Stimulated activated naive CD8-positive, alpha-beta T cell treated with anti-CD3 and anti-CD28 coated beads, Interleukin-15, Interleukin-2, amounts not matched to agents 100 ng/mL and 50 ng/mL, for 24 hours (primary cell): ENCODE data around the gene ITSN1.
"Not testable (repeated sequence)": the region's sequence is repeated elsewhere in the genome, so short reads cannot be mapped to it uniquely, and the experiment has no call there.

Source experiments
- H3K27ac Mint-ChIP-seq: one replicate; pipeline ENCODE4 v1.8.0; 2021; ENCODE audit warnings: mild to moderate bottlenecking, mixed read lengths
- H3K27me3 Mint-ChIP-seq: one replicate; pipeline ENCODE4 v1.8.0; 2021; ENCODE audit warnings: mixed read lengths
- H3K36me3 Mint-ChIP-seq: one replicate; pipeline ENCODE4 v1.8.0; 2021; ENCODE audit warnings: low read depth, mixed read lengths
- H3K4me1 Mint-ChIP-seq: one replicate; pipeline ENCODE4 v1.8.0; 2021; ENCODE audit warnings: low read depth, mixed read lengths
- H3K4me3 Mint-ChIP-seq: one replicate; pipeline ENCODE4 v1.8.0; 2021; ENCODE audit warnings: mild to moderate bottlenecking, mixed read lengths
- H3K9me3 Mint-ChIP-seq: one replicate; pipeline ENCODE4 v1.8.0; 2021; ENCODE audit warnings: mixed read lengths

The ITSN1 gene

GRCh38 chr21:33642027-33642895, at the start of gene ITSN1:
TSS of gene ITSN1 (plus strand) at chr21:33642501. CDS start at chr21:33718829, 76,328 bp downstream.
- peak within 1 kb of the TSS; percentile 99 for H3K27ac Mint-ChIP-seq
- peaks cover 4% of the 10 kb centered on the region for H3K36me3 Mint-ChIP-seq
- H3K27me3 Mint-ChIP-seq = peaks cover 25% of the 10 kb centered on the region
- H3K9me3 Mint-ChIP-seq = no peaks in the 10 kb centered on the region
- peak within 1 kb of the TSS; percentile 94 for H3K4me3 Mint-ChIP-seq
- H3K4me1 Mint-ChIP-seq = peaks cover 26% of the 10 kb centered on the region

- no peaks in the 10 kb centered on the region for H3K4me1 Mint-ChIP-seq
- H3K4me3 Mint-ChIP-seq = no peak overlapping the region
- no peak overlapping the region for H3K27ac Mint-ChIP-seq
- no peaks in the 10 kb centered on the region for H3K27me3 Mint-ChIP-seq
- no peaks in the 10 kb centered on the region for H3K9me3 Mint-ChIP-seq
- peaks cover 34% of the 10 kb centered on the region for H3K36me3 Mint-ChIP-seq
Measured at GRCh38 chr21:33598051-33598450, 44.2 kb upstream of the ITSN1 start.

GRCh38 chr21:33608559-33608958, 33.7 kb upstream of the ITSN1 start:
- no peaks in the 10 kb centered on the region for H3K4me1 Mint-ChIP-seq
- H3K36me3 Mint-ChIP-seq = peaks cover 14% of the 10 kb centered on the region
- no peak overlapping the region for H3K4me3 Mint-ChIP-seq
- H3K9me3 Mint-ChIP-seq = no peaks in the 10 kb centered on the region
- H3K27me3 Mint-ChIP-seq = no peaks in the 10 kb centered on the region
- no peak overlapping the region for H3K27ac Mint-ChIP-seq

GRCh38 chr21:33611006-33611744, 31.1 kb upstream of the ITSN1 start:
- Mint-ChIP-seq H3K36me3 (peaks cover 18% of the 10 kb centered on the region), H3K27me3 (no peaks in the 10 kb centered on the region), H3K4me3 (no peak overlapping the region), H3K27ac (no peak overlapping the region), H3K9me3 (no peaks in the 10 kb centered on the region), H3K4me1 (no peaks in the 10 kb centered on the region)

DNA sequence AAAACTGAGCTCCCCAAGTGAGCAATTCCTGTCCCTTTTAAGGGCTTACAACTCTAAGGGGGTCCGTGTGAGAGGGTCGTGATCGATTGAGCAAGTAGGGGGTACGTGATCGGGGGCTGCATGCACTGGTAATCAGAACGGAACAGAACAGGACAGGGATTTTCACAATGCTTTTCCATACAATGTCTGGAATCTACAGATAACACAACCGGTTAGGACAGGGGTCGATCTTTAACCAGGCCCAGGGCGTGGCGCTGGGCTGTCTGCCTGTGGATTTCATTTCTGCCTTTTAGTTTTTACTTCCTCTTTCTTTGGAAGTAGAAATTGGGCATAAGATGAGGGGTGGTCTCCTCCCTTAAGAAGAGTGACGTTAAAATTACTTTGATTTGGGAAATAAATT, 24.7 kb upstream of the ITSN1 start:
- Mint-ChIP-seq H3K27ac (peak overlapping the region; percentile 18), H3K36me3 (peaks cover 20% of the 10 kb centered on the region)
- H3K4me1 Mint-ChIP-seq, H3K27me3 Mint-ChIP-seq, H3K4me3 Mint-ChIP-seq, H3K9me3 Mint-ChIP-seq: not testable (repeated sequence)

- Mint-ChIP-seq H3K27me3 (no peaks in the 10 kb centered on the region), H3K4me1 (no peaks in the 10 kb centered on the region), H3K36me3 (peaks cover 14% of the 10 kb centered on the region), H3K27ac (no peak overlapping the region), H3K9me3 (no peaks in the 10 kb centered on the region), H3K4me3 (no peak overlapping the region)
Measured at GRCh38 chr21:33618407-33618806, 23.9 kb upstream of the ITSN1 start.

DNA sequence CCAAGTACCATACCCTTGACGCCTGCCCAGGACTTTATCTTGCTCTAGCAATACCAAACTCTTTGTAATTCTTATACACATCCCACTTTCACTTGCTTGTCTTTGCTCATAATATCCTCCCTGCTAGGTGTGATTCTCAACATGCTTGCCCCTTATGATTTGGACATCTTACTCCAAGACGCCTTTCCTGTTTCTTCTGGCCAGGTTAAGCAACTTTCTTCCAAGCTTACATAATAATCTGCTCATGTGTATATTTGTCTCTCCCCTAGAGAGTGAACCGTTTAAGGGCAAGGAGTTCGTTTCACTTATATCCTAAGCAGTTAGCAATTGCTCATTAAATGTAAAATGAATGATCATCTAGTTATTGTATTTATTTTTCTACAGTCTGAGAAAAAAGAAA, 22.6 kb upstream of the ITSN1 start:
- no peaks in the 10 kb centered on the region for H3K9me3 Mint-ChIP-seq
- peaks cover 14% of the 10 kb centered on the region for H3K36me3 Mint-ChIP-seq
- no peak overlapping the region for H3K27ac Mint-ChIP-seq
- no peak overlapping the region for H3K4me3 Mint-ChIP-seq
- H3K4me1 Mint-ChIP-seq = no peaks in the 10 kb centered on the region
- no peaks in the 10 kb centered on the region for H3K27me3 Mint-ChIP-seq

GRCh38 chr21:33622253-33622652, 20.0 kb upstream of the ITSN1 start:
- Mint-ChIP-seq H3K9me3 (no peaks in the 10 kb centered on the region), H3K4me1 (no peaks in the 10 kb centered on the region), H3K4me3 (no peak overlapping the region), H3K27ac (no peak overlapping the region), H3K36me3 (peaks cover 12% of the 10 kb centered on the region), H3K27me3 (no peaks in the 10 kb centered on the region)

GRCh38 chr21:33626151-33626550, 16.1 kb upstream of the ITSN1 start:
- peaks cover 22% of the 10 kb centered on the region for H3K36me3 Mint-ChIP-seq
- H3K27ac Mint-ChIP-seq, H3K9me3 Mint-ChIP-seq, H3K27me3 Mint-ChIP-seq, H3K4me3 Mint-ChIP-seq, H3K4me1 Mint-ChIP-seq: not testable (repeated sequence)

DNA sequence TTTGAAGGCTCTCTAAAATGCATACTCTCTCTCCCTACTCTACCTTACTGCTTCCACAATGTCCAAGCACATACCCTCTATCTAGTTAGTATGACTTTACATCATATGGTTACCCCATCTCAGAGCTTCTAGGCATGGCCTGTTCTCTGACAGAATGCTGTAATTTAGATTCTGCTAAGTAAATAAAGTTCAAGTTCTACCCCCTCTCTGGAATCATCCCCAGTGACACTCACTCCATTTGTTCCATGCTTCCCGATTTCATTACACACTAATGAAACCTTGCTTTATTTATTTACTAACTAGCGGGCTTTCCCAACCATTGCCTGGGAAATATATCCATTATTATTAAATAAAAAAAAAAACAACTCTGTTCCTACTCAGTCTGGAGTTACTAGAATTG, 8.0 kb upstream of the ITSN1 start:
- Mint-ChIP-seq H3K4me1 (peaks cover 7% of the 10 kb centered on the region), H3K9me3 (no peaks in the 10 kb centered on the region), H3K4me3 (no peak overlapping the region), H3K36me3 (peaks cover 28% of the 10 kb centered on the region), H3K27me3 (no peaks in the 10 kb centered on the region), H3K27ac (no peak overlapping the region)

DNA sequence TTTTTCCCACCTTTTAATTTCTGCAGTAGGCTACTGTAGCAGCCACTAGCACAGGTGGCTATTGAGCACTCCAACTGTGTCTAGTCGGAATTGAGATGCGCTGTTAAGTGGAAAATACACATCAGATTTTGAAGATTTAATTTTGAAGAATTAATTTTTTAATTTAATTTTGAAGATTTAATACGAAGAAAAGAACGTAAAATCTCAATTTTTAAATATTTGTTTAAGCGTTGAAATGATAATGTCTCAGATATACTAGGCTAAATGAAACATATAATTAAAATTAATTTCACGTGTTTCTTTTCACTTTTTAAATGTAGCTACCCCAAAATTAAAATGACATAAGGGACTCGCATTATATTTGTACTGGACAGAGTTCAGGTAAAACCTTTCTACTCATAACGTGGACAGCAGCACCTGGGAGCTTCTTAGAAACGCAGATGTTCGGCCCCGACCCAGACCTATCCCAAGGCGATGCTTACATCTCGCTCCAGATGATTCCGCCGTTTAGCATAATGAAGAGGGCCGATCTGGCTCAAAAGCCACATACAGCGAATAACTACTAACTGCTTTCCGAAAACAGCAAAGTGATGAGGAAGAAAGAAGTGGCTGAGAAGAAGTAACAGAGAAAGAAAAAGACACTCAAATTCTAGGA, 1.5 kb upstream of the ITSN1 start:
- peak overlapping the region; percentile 99 for H3K27ac Mint-ChIP-seq
- peaks cover 22% of the 10 kb centered on the region for H3K27me3 Mint-ChIP-seq
- H3K36me3 Mint-ChIP-seq = peaks cover 9% of the 10 kb centered on the region
- no peaks in the 10 kb centered on the region for H3K9me3 Mint-ChIP-seq
- H3K4me1 Mint-ChIP-seq = peaks cover 27% of the 10 kb centered on the region
- peak overlapping the region; percentile 94 for H3K4me3 Mint-ChIP-seq

GRCh38 chr21:33641352-33642026, 812 bp upstream of the ITSN1 start, which contains the start of gene CRYZL1:
TSS of gene CRYZL1 (minus strand) at chr21:33641741. CDS start at chr21:33631551, 10,190 bp downstream.
- H3K9me3 Mint-ChIP-seq = no peaks in the 10 kb centered on the region
- H3K36me3 Mint-ChIP-seq = peaks cover 9% of the 10 kb centered on the region
- peak within 1 kb of the TSS; percentile 99 for H3K27ac Mint-ChIP-seq
- H3K4me3 Mint-ChIP-seq = peak within 1 kb of the TSS; percentile 94
- H3K4me1 Mint-ChIP-seq = peaks cover 27% of the 10 kb centered on the region
- H3K27me3 Mint-ChIP-seq = peaks cover 24% of the 10 kb centered on the region

GRCh38 chr21:33642896-33643657, 776 bp downstream of the ITSN1 start:
- peaks cover 22% of the 10 kb centered on the region for H3K4me1 Mint-ChIP-seq
- H3K27ac Mint-ChIP-seq = no peak overlapping the region
- peak overlapping the region; percentile 84 for H3K4me3 Mint-ChIP-seq
- no peaks in the 10 kb centered on the region for H3K36me3 Mint-ChIP-seq
- no peaks in the 10 kb centered on the region for H3K9me3 Mint-ChIP-seq
- H3K27me3 Mint-ChIP-seq = peaks cover 25% of the 10 kb centered on the region
